Measurements from ENCODE around the gene LRFN5. TPM values are rescaled to one million over a fixed set of nuclear protein-coding genes. Genes with fewer than 3 reads are reported as not detected.

Gene LRFN5
- total RNA-seq, 1 experiment from 2014 or later, result 1.3 TPM

DNA sequence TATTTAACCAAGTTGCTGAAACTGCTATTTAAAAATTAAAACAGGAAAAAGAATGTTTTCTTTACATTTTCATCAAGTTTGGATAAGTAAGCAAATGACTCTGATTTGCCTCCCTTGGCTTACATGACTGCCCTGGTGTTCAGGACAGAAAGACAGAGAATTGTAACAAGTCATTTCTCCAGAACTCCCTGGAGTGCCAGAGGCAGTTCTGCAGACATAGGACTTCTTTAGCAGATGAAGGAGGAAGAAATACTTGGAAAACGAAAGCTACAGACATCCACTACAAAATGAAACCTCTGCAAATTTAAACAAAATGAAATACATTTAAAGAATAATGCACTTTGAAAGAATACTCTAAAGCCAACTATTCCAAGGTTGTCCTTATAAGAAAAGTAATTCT is 253.9 kb downstream of the LRFN5 start:
- Mint-ChIP-seq H3K36me3 (ENCODE audit: insufficient read depth in 1 of 3, low read depth in 3 of 3) (no peaks in the 10 kb centered on the region), H3K27me3 (ENCODE audit: low read depth) (no peaks in the 10 kb centered on the region), H3K4me3 (no peak overlapping the region), H3K9me3 (no peaks in the 10 kb centered on the region), H3K4me1 (no peaks in the 10 kb centered on the region), H3K27ac (no peak overlapping the region)
- H4K91ac ChIP-seq (ENCODE audit: insufficient read length, low read depth, low read length), result no peak overlapping the region
- H2BK5ac ChIP-seq (ENCODE audit: insufficient read length, low read length), result no peak overlapping the region
- H3K4me1 ChIP-seq (ENCODE audit: insufficient read depth, low read length), result no peaks in the 10 kb centered on the region
- no peaks in the 10 kb centered on the region for H4K20me1 ChIP-seq (ENCODE audit: control insufficient read depth, insufficient read depth, insufficient read length)
- no peak overlapping the region for H3T11ph ChIP-seq (ENCODE audit: low read length)
- no peak overlapping the region for H4K8ac ChIP-seq (replicated peaks; ENCODE audit: insufficient read length, low read depth, low read length)
- no CpG with 5 or more reads among the region's 1 CpG for WGBS (ENCODE audit: extremely low coverage, insufficient read length, low lambda C conversion rate)
- H3K27me3 ChIP-seq (ENCODE audit: insufficient read depth, low read length), result no peaks in the 10 kb centered on the region
- no peak overlapping the region for H3K4me2 ChIP-seq (ENCODE audit: insufficient read depth, insufficient read length, low read length)
- no peak overlapping the region for H3K23ac ChIP-seq (ENCODE audit: insufficient read length, low read depth, low read length)
- no peak overlapping the region for H3K9ac ChIP-seq (ENCODE audit: extremely low read depth, insufficient read length, low read length)
- no peaks in the 10 kb centered on the region for H3K23me2 ChIP-seq (ENCODE audit: insufficient read length, low read depth, low read length, poor library complexity, severe bottlenecking)
- H3K27ac ChIP-seq (ENCODE audit: insufficient read length, low read depth, low read length), result no peak overlapping the region
- H2BK20ac ChIP-seq (ENCODE audit: low read depth, low read length, poor library complexity, severe bottlenecking), result no peak overlapping the region
- H2AK5ac ChIP-seq (ENCODE audit: insufficient read length, low read length), result no peak overlapping the region
- H2BK15ac ChIP-seq (ENCODE audit: low read depth, low read length), result no peak overlapping the region
- TF ChIP-seq, protein P1, sequence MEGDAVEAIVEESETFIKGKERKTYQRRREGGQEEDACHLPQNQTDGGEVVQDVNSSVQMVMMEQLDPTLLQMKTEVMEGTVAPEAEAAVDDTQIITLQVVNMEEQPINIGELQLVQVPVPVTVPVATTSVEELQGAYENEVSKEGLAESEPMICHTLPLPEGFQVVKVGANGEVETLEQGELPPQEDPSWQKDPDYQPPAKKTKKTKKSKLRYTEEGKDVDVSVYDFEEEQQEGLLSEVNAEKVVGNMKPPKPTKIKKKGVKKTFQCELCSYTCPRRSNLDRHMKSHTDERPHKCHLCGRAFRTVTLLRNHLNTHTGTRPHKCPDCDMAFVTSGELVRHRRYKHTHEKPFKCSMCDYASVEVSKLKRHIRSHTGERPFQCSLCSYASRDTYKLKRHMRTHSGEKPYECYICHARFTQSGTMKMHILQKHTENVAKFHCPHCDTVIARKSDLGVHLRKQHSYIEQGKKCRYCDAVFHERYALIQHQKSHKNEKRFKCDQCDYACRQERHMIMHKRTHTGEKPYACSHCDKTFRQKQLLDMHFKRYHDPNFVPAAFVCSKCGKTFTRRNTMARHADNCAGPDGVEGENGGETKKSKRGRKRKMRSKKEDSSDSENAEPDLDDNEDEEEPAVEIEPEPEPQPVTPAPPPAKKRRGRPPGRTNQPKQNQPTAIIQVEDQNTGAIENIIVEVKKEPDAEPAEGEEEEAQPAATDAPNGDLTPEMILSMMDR (conservative IDR thresholded peaks at IDR 0.05), result no peak
- no peaks in the 10 kb centered on the region for H3K79me2 ChIP-seq (ENCODE audit: insufficient read depth, low read length)
- no peak for DNase-seq
- no peaks in the 10 kb centered on the region for H3K79me1 ChIP-seq (ENCODE audit: insufficient read depth, low read depth, low read length, poor library complexity, severe bottlenecking)
- H3K56ac ChIP-seq (ENCODE audit: insufficient read length, low read depth, low read length), result no peak overlapping the region
- H2AFZ ChIP-seq (ENCODE audit: low read length), result no peak overlapping the region
- no peak overlapping the region for H3K14ac ChIP-seq (ENCODE audit: insufficient read depth, low read length)
- H2BK120ac ChIP-seq (ENCODE audit: low read depth, low read length, poor library complexity, severe bottlenecking), result no peak overlapping the region
- no peak overlapping the region for H3K4ac ChIP-seq (ENCODE audit: low read depth, low read length)
- no peak overlapping the region for H2BK12ac ChIP-seq (ENCODE audit: insufficient read length, low read depth, low read length)
- H4K5ac ChIP-seq (ENCODE audit: insufficient read length, low read depth, low read length), result no peak overlapping the region
- no peaks in the 10 kb centered on the region for H3K9me3 ChIP-seq (ENCODE audit: control insufficient read depth, low read depth, low read length)
- no peak overlapping the region for H3K18ac ChIP-seq (ENCODE audit: insufficient read length, low read depth, low read length)
